ENCODE results near the gene KCNAB1.

GRCh38 chr3:156576051-156576450 is 455.7 kb downstream of the KCNAB1 start:
- TF ChIP-seq CTCF (conservative IDR thresholded peaks at IDR 0.05 in 1 of 2, IDR thresholded peaks at IDR 0.05 in 1 of 2; ENCODE audit: low read depth in 1 of 2, low read length in 2 of 2) = no peak
- TF ChIP-seq EZH2 (IDR thresholded peaks at IDR 0.05; ENCODE audit: low read length, missing control alignments) = no peak

All from fibroblast of lung (primary cell).